ENCODE measurements around the gene WDR86. TPM values are rescaled to one million over a fixed set of nuclear protein-coding genes. Genes with fewer than 3 reads are reported as not detected.

Gene WDR86
- polyA plus RNA-seq, 1 donor from 2014 or later, result 46.2 TPM

- Histone ChIP-seq H3K4me2 (ENCODE audit: low read length) (no peak overlapping the region), H3F3A (ENCODE audit: insufficient read depth, low read length, poor library complexity, severe bottlenecking) (no peaks in the 10 kb centered on the region), H3K36me3 (ENCODE audit: insufficient read depth, low read length) (no peaks in the 10 kb centered on the region), H2AFZ (ENCODE audit: low read depth, low read length) (no peak overlapping the region), H3K4me3 (ENCODE audit: low read length) (no peak overlapping the region), H3K9me2 (ENCODE audit: insufficient read depth, low read length) (no peaks in the 10 kb centered on the region), H3K9me3 (ENCODE audit: low read length) (no peaks in the 10 kb centered on the region), H4K20me1 (ENCODE audit: insufficient read depth) (no peaks in the 10 kb centered on the region), H3K27ac (ENCODE audit: low read length) (no peak overlapping the region), H3K27me3 (ENCODE audit: insufficient read depth, low read depth, low read length) (no peaks in the 10 kb centered on the region), H3K9ac (ENCODE audit: low read length) (no peak overlapping the region), H3K79me2 (replicated peaks; ENCODE audit: insufficient read depth, low read length) (no peaks in the 10 kb centered on the region)
- no peak for TF ChIP-seq POLR2AphosphoS5 (IDR thresholded peaks at IDR 0.05)
- TF ChIP-seq TAF1 (IDR thresholded peaks at IDR 0.05; ENCODE audit: low read depth), result no peak
- TF ChIP-seq, protein P1, sequence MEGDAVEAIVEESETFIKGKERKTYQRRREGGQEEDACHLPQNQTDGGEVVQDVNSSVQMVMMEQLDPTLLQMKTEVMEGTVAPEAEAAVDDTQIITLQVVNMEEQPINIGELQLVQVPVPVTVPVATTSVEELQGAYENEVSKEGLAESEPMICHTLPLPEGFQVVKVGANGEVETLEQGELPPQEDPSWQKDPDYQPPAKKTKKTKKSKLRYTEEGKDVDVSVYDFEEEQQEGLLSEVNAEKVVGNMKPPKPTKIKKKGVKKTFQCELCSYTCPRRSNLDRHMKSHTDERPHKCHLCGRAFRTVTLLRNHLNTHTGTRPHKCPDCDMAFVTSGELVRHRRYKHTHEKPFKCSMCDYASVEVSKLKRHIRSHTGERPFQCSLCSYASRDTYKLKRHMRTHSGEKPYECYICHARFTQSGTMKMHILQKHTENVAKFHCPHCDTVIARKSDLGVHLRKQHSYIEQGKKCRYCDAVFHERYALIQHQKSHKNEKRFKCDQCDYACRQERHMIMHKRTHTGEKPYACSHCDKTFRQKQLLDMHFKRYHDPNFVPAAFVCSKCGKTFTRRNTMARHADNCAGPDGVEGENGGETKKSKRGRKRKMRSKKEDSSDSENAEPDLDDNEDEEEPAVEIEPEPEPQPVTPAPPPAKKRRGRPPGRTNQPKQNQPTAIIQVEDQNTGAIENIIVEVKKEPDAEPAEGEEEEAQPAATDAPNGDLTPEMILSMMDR (IDR thresholded peaks at IDR 0.05; ENCODE audit: poor library complexity, severe bottlenecking), result no peak
- no peak for TF ChIP-seq MXI1 (conservative IDR thresholded peaks at IDR 0.05; ENCODE audit: poor library complexity, severe bottlenecking)
- TF ChIP-seq SMC3 (conservative IDR thresholded peaks at IDR 0.05; ENCODE audit: poor library complexity), result no peak
- no peak for TF ChIP-seq EZH2 (IDR thresholded peaks at IDR 0.05; ENCODE audit: borderline replicate concordance, insufficient read depth, low read length, poor library complexity, severe bottlenecking)
- TF ChIP-seq EP300 (conservative IDR thresholded peaks at IDR 0.05; ENCODE audit: poor library complexity, severe bottlenecking), result no peak
- no peak for TF ChIP-seq REST (IDR thresholded peaks at IDR 0.05; ENCODE audit: borderline replicate concordance)
- TF ChIP-seq RAD21 (conservative IDR thresholded peaks at IDR 0.05), result no peak
Measured at GRCh38 chr7:151336027-151336708, 73.7 kb downstream of the WDR86 start.

- Histone ChIP-seq H3K9me3 (ENCODE audit: low read length) (no peaks in the 10 kb centered on the region), H3F3A (ENCODE audit: insufficient read depth, low read length, poor library complexity, severe bottlenecking) (no peaks in the 10 kb centered on the region), H3K79me2 (replicated peaks; ENCODE audit: insufficient read depth, low read length) (no peaks in the 10 kb centered on the region), H2AFZ (ENCODE audit: low read depth, low read length) (no peak overlapping the region), H4K20me1 (ENCODE audit: insufficient read depth) (no peaks in the 10 kb centered on the region), H3K4me3 (ENCODE audit: low read length) (no peak overlapping the region), H3K9ac (ENCODE audit: low read length) (no peak overlapping the region), H3K4me2 (ENCODE audit: low read length) (no peak overlapping the region), H3K36me3 (ENCODE audit: insufficient read depth, low read length) (no peaks in the 10 kb centered on the region), H3K9me2 (ENCODE audit: insufficient read depth, low read length) (no peaks in the 10 kb centered on the region), H3K27ac (ENCODE audit: low read length) (no peak overlapping the region), H3K27me3 (ENCODE audit: insufficient read depth, low read depth, low read length) (no peaks in the 10 kb centered on the region)
- TF ChIP-seq RAD21 (conservative IDR thresholded peaks at IDR 0.05), result no peak
- no peak for TF ChIP-seq REST (IDR thresholded peaks at IDR 0.05; ENCODE audit: borderline replicate concordance)
- TF ChIP-seq EP300 (conservative IDR thresholded peaks at IDR 0.05; ENCODE audit: poor library complexity, severe bottlenecking), result no peak
- no peak for TF ChIP-seq EZH2 (IDR thresholded peaks at IDR 0.05; ENCODE audit: borderline replicate concordance, insufficient read depth, low read length, poor library complexity, severe bottlenecking)
- TF ChIP-seq SMC3 (conservative IDR thresholded peaks at IDR 0.05; ENCODE audit: poor library complexity), result no peak
- no peak for TF ChIP-seq POLR2AphosphoS5 (IDR thresholded peaks at IDR 0.05)
- no peak for TF ChIP-seq MXI1 (conservative IDR thresholded peaks at IDR 0.05; ENCODE audit: poor library complexity, severe bottlenecking)
- TF ChIP-seq, protein P1 (IDR thresholded peaks at IDR 0.05; ENCODE audit: poor library complexity, severe bottlenecking), result no peak
- TF ChIP-seq TAF1 (IDR thresholded peaks at IDR 0.05; ENCODE audit: low read depth), result no peak
Measured at GRCh38 chr7:151334628-151335027, 75.2 kb downstream of the WDR86 start.

Measured in neural cell (in vitro differentiated cells).